Coronary artery (tissue), 2 donors: ENCODE results near the gene RGS17.

ENCODE experiments used
- DNase-seq: peaks from one replicate; pipeline ENCODE4 v3.0.0-alpha.2; 2017; ENCODE audit warnings: low spot score
- H3K27ac ChIP-seq, 2 donors: fragments of 200-600 bp; sonication (generic); one replicate each; pipeline ENCODE4 v1.5.1; 2016 to 2019
- H3K4me3 ChIP-seq: fragments of 200-600 bp; sonication (generic); 2 replicates; pipeline ENCODE4 v1.5.1; 2016; ENCODE audit warnings: mild to moderate bottlenecking, moderate library complexity
- TF ChIP-seq, protein P1 (sequence below): fragments of 200-600 bp; sonication (generic); IDR thresholded peaks from one replicate; pipeline ENCODE4 v1.5.1; 2019; ENCODE audit warnings: antibody characterized with exemption

RGS17 gene

DNA sequence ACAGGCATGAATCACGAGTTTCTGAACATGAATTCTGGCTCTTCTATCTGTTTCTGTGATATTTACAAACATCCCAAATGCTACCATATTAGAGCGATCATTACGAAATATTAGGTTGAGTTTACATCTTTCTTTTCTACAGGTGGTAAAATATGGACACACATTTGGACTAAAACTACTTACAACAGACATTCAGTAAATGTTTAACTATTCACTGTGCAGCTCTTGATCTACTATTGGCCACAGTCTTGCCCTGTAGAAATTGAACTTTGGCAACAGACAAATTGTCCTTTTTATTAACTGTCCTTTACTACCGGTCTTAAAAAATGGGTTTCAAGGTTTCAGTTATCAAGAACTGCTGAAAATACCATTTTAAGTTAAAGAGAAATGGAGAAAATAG, 102.1 kb downstream of the RGS17 start:
- no peak overlapping the region for H3K27ac ChIP-seq
- DNase-seq, result no peak
- TF ChIP-seq, protein P1, sequence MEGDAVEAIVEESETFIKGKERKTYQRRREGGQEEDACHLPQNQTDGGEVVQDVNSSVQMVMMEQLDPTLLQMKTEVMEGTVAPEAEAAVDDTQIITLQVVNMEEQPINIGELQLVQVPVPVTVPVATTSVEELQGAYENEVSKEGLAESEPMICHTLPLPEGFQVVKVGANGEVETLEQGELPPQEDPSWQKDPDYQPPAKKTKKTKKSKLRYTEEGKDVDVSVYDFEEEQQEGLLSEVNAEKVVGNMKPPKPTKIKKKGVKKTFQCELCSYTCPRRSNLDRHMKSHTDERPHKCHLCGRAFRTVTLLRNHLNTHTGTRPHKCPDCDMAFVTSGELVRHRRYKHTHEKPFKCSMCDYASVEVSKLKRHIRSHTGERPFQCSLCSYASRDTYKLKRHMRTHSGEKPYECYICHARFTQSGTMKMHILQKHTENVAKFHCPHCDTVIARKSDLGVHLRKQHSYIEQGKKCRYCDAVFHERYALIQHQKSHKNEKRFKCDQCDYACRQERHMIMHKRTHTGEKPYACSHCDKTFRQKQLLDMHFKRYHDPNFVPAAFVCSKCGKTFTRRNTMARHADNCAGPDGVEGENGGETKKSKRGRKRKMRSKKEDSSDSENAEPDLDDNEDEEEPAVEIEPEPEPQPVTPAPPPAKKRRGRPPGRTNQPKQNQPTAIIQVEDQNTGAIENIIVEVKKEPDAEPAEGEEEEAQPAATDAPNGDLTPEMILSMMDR, result no peak
- H3K4me3 ChIP-seq, result no peak overlapping the region

DNA sequence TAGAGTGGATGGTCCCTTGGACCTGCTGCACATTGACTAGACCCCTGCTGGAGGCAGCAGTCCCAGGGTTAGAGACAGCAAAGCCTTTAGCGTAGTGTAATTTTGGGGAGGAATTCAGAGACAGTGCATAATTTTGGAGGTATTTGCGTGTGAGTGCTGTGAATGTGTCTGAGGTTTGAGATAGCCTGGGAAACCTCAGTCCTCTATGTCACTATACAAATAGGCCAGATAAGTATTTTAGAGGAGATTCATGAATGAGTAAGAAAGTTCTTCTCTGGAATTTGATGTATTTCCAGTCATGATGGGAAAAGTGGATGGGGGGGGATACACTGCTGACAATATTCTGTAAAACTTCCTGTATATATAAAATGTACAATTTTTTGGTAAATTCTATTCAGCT, 102.8 kb downstream of the RGS17 start:
- no peak for DNase-seq
- Histone ChIP-seq H3K4me3 (no peak overlapping the region), H3K27ac (no peak overlapping the region)
- TF ChIP-seq, protein P1, result no peak

DNA sequence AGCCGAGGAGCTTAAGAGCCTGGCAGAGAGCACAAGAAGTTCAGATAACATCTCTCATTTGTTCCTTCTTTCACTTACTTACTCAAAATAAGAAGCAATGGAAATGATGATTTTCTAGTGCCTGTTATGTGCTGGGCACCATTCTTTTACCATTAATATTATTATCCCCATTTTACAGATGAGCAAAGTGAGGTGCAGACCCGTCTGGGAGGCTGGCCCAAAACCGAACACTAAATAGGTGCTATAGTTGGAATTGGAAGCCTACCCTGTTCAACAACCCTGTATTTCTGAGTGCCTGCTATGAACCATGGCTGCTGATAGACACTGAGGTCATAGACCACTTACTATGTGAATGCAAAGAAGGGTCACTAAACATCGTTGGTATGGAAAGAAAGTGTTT, 103.6 kb downstream of the RGS17 start:
- TF ChIP-seq, protein P1, result no peak
- Histone ChIP-seq H3K27ac (no peak overlapping the region), H3K4me3 (no peak overlapping the region)
- no peak for DNase-seq

DNA sequence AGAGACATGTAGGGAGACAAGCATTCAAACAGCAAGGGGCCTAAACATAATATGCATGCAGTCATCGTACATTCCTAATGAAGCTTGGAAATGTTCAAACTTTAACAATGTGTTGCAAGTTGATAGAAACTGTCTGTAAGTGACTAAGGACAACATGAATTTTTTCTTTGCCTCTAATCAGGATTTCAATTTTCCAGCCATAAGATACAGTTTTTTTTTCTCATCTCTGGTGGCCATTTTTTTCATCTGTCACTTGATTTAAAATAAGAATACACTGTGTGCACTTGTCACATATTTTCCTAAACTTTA, 106.4 kb downstream of the RGS17 start:
- H3K4me3 ChIP-seq, result no peak overlapping the region
- DNase-seq, result no peak
- no peak overlapping the region for H3K27ac ChIP-seq

DNA sequence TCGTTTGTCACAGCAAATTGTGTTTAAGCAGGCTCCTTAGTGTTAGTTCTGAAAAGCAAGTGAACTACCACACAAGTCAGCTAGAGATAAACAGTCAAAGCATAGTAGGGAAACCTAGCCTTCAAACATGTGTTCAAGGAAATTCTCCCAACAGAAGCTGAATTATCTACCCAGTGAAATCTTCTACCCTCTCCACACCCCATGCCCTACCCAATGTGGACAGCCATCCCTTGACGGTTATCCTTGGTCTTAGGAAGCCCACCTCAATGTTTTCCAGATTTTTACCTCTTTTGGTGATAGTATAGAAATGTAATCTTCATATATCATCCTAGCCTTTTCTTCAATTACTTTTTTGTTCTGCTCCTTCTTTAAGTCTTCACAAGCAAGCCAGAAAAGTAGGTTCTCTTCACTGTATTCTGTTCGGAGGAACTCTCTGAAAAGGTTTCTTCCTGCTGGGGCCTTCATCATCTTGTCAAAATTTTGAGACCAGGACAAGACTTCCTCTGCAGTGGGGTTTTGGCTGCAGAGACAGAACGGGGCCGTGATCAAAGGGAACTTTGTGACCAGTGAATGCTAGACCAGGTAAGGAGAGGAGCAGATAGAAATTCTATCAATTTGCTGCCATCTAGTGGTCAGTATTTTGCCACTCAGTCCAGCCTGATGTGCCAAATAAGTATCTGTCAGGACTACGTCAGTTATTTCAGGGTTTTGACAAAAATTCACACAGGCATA, 106.9 kb downstream of the RGS17 start:
- H3K4me3 ChIP-seq, result no peak overlapping the region
- no peak overlapping the region for H3K27ac ChIP-seq
- TF ChIP-seq, protein P1, result peak; percentile 70
- DNase-seq, result no peak

More for the DNA sequence above, 106.4 kb downstream of the RGS17 start:
- TF ChIP-seq, protein P1, result no peak

DNA sequence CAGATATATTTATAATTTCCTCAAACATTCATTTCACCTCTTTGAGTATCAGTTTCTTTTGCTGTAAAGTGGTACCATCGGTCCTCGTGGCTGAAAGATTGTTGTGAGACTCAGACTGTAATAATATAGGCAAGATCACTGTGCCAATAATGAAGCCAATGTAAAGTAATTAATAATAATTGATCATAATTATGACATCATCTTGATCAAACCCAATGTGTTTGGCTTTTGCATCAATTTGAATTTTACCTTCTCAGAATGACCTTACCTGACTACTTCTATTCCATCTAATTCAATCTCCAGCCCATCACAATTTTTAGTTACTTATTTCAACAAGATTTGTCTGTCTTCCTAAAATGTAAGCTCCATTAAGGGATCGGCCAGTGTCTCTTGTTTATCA, 112.7 kb downstream of the RGS17 start:
- TF ChIP-seq, protein P1, result no peak
- DNase-seq, result no peak
- no peak overlapping the region for H3K4me3 ChIP-seq
- no peak overlapping the region for H3K27ac ChIP-seq

DNA sequence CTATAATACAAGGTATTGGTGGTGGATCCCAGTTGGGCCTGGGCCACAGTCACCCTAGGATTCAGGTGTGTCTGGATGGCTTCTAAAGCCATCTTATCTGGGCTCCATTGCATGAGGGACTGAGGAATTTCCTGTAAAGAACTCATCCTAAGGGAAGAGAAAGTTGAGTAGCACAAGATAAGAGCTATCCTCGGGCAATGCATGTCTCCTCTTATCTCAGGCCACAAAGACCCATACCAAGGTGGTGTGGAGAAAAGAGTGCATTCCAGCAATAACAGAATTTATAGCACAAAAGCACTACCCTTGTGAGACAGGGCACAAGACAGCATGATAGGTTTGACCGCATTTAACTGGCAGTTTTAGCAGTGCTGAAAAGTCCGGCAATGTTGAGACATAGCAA, 114.2 kb downstream of the RGS17 start:
- TF ChIP-seq, protein P1, result no peak
- Histone ChIP-seq H3K27ac (no peak overlapping the region), H3K4me3 (no peak overlapping the region)
- no peak for DNase-seq
